Measurements from ENCODE around the gene MED29. TPM values are rescaled to one million over a fixed set of nuclear protein-coding genes. Genes with fewer than 3 reads are reported as not detected.

Gene MED29
- total and polyA plus RNA-seq, 10 of the 15 experiments (the other 5 are each of a cell fraction or from before 2014, with no cell fraction given), result 3.2 to 36.6 (median 22.8) TPM

DNA sequence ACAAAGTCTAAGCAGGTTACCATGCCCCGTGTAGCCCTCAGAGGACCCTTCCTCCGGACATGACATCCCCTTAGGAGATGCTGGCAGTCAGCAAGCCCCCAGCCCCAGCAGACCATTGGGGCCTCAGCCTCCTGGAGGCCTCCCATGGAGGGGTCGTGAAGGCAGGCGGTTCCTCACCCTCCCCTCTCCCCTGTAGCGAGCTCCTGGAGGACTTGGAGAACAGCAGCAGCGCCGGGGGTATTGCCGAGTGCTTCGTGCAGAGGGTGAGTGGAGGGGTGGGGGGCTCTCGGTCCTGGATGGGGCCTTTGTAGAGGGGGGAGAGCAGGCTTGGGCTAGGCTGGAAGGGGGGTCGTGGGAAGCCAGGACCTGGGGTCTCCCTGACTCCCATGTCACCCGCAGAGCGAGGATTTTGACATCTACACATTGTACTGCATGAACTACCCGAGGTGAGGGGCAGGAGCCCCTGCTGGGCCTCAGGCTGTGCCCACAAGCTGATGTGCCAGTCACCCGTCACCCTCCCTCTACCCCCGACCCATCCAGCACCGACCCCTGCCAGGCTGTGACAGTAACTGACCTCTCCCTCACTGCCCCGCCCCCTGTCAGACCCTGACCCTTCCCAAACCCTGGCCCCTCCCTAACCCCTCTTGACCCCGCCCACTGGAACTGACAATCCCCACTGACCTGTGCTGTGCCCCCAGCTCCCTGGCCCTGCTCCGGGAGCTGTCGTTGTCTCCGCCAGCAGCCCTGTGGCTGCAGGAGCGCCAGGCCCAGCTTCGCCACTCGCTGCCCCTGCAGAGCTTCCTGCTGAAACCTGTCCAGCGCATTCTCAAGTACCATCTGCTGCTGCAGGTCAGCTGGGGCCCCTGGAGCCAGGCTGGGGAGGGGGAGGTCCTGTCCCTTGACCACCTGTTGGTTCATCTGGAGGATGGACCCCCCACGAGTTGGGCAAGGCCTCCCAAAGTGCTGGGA is 25.3 kb downstream of the MED29 start:
- Histone ChIP-seq H3K27me3 (replicated peaks in 1 of 2; ENCODE audit: control insufficient read depth in 2 of 2, insufficient read depth in 2 of 2, low read length in 1 of 2) (no peaks in the 10 kb centered on the region), H3K9me3 (replicated peaks; ENCODE audit: control insufficient read depth, insufficient read depth, low read length) (no peaks in the 10 kb centered on the region), H4K20me1 (ENCODE audit: control insufficient read depth, insufficient read depth) (no peaks in the 10 kb centered on the region), H3K4me3 (no peak overlapping the region), H3K79me2 (ENCODE audit: control insufficient read depth, insufficient read depth, low read length) (peaks cover 26% of the 10 kb centered on the region), H3K36me3 (ENCODE audit: control insufficient read depth in 2 of 2, insufficient read depth in 2 of 2, low read length in 1 of 2) (peaks cover 6 to 8% of the 10 kb centered on the region in 2 experiments; a peak in 3 of 4 replicates), H3K9ac (ENCODE audit: control insufficient read depth, insufficient read depth, low read length) (no peak overlapping the region), H3K4me1 (ENCODE audit: control insufficient read depth, insufficient read depth, low read length) (peaks cover 2% of the 10 kb centered on the region), H2AFZ (ENCODE audit: control insufficient read depth, low read depth, low read length) (no peak overlapping the region), H3K4me2 (ENCODE audit: control insufficient read depth, insufficient read depth) (no peak overlapping the region), H3K27ac (ENCODE audit: control insufficient read depth, insufficient read depth) (no peak overlapping the region)
- RAD21 ChIA-PET (ENCODE audit: unreplicated experiment), result interaction anchor here (1.3 kb wide), 1 partner anchor 19 kb away, joined by 3 read pairs; the partner anchor contains the start of gene RPS16
- in situ Hi-C loops (cut with MboI) (no loop called here), intact Hi-C loops (cut with micrococcal nuclease; ENCODE audit: unreplicated experiment) (loop anchor here (10.0 kb wide), 1 partner anchor 118 kb away; the partner anchor contains the start of gene EID2B)
- 83% methylated on average over 22 of the region's 27 CpGs for WGBS (ENCODE audit: insufficient coverage, insufficient replicate concordance, low lambda C conversion rate, missing lambda C conversion rate)
- ATAC-seq (no peak), DNase-seq (ENCODE audit: low read depth, low spot score) (no peak), FAIRE-seq (no peak)
- CTCF ChIA-PET, result interaction anchor here (1.0 kb wide), 1 partner anchor 20 kb away, joined by 3 read pairs; no protein-coding TSS in a partner anchor
- SMC1A ChIA-PET (ENCODE audit: uncharacterized antibody, unreplicated experiment), result interaction anchor here (1.0 kb wide), 1 partner anchor 11 kb away, joined by 5 read pairs; no protein-coding TSS in a partner anchor
- POLR2A ChIA-PET, result interaction anchor here (0.6 to 1.2 kb wide), 5 partner anchors 11 to 28 kb away, joined by 3 to 8 read pairs (median 3); no protein-coding TSS in a partner anchor
- no TSS peak for BruUV-seq (replicated peaks)
- TF ChIP-seq EZH2 (IDR thresholded peaks at IDR 0.05; ENCODE audit: borderline replicate concordance, control insufficient read depth, low read depth, low read length), result no peak
- TF ChIP-seq SMC3 (IDR thresholded peaks at IDR 0.05; ENCODE audit: borderline replicate concordance, low read length), result no peak
- no peak for TF ChIP-seq ZSCAN29 (IDR thresholded peaks at IDR 0.05)
- TF ChIP-seq STAT1 (conservative IDR thresholded peaks at IDR 0.05), result no peak
- TF ChIP-seq FOXK2 (IDR thresholded peaks at IDR 0.05), result no peak
- TF ChIP-seq WRNIP1 (IDR thresholded peaks at IDR 0.05; ENCODE audit: borderline replicate concordance, low read depth, low read length), result no peak
- no peak for TF ChIP-seq GATAD2B (conservative IDR thresholded peaks at IDR 0.05; ENCODE audit: low read depth)
- no peak for TF ChIP-seq RB1 (IDR thresholded peaks at IDR 0.05; ENCODE audit: borderline replicate concordance)
- TF ChIP-seq, protein P1, sequence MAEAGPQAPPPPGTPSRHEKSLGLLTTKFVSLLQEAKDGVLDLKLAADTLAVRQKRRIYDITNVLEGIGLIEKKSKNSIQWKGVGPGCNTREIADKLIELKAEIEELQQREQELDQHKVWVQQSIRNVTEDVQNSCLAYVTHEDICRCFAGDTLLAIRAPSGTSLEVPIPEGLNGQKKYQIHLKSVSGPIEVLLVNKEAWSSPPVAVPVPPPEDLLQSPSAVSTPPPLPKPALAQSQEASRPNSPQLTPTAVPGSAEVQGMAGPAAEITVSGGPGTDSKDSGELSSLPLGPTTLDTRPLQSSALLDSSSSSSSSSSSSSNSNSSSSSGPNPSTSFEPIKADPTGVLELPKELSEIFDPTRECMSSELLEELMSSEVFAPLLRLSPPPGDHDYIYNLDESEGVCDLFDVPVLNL (IDR thresholded peaks at IDR 0.05; ENCODE audit: low read depth, low read length), result no peak
- TF ChIP-seq EED (IDR thresholded peaks at IDR 0.05; ENCODE audit: low read depth), result no peak
- TF ChIP-seq NR2C2 (IDR thresholded peaks at IDR 0.05; ENCODE audit: borderline replicate concordance, control insufficient read depth, insufficient read length, low read depth), result no peak
- TF ChIP-seq POLR2A (IDR thresholded peaks at IDR 0.05; ENCODE audit: low read depth, low read length), result no peak
- TF ChIP-seq HCFC1 (IDR thresholded peaks at IDR 0.05; ENCODE audit: low read length), result no peak
- TF ChIP-seq, protein P2, sequence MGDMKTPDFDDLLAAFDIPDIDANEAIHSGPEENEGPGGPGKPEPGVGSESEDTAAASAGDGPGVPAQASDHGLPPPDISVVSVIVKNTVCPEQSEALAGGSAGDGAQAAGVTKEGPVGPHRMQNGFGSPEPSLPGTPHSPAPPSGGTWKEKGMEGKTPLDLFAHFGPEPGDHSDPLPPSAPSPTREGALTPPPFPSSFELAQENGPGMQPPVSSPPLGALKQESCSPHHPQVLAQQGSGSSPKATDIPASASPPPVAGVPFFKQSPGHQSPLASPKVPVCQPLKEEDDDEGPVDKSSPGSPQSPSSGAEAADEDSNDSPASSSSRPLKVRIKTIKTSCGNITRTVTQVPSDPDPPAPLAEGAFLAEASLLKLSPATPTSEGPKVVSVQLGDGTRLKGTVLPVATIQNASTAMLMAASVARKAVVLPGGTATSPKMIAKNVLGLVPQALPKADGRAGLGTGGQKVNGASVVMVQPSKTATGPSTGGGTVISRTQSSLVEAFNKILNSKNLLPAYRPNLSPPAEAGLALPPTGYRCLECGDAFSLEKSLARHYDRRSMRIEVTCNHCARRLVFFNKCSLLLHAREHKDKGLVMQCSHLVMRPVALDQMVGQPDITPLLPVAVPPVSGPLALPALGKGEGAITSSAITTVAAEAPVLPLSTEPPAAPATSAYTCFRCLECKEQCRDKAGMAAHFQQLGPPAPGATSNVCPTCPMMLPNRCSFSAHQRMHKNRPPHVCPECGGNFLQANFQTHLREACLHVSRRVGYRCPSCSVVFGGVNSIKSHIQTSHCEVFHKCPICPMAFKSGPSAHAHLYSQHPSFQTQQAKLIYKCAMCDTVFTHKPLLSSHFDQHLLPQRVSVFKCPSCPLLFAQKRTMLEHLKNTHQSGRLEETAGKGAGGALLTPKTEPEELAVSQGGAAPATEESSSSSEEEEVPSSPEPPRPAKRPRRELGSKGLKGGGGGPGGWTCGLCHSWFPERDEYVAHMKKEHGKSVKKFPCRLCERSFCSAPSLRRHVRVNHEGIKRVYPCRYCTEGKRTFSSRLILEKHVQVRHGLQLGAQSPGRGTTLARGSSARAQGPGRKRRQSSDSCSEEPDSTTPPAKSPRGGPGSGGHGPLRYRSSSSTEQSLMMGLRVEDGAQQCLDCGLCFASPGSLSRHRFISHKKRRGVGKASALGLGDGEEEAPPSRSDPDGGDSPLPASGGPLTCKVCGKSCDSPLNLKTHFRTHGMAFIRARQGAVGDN (IDR thresholded peaks at IDR 0.05), result no peak
- TF ChIP-seq GABPA (IDR thresholded peaks at IDR 0.05; ENCODE audit: low read depth), result no peak
- TF ChIP-seq CHD2 (IDR thresholded peaks at IDR 0.05; ENCODE audit: borderline replicate concordance, low read depth, low read length), result no peak
- no peak for TF ChIP-seq BHLHE40 (IDR thresholded peaks at IDR 0.05; ENCODE audit: borderline replicate concordance in 1 of 2, low read depth in 2 of 2, low read length in 1 of 2)

Data from GM12878 (cell line).